TTC549 (cell line): Measurements from ENCODE around the gene LRRC74B.

Experiments used
- FAIRE-seq: peaks from 2 replicates; lab custom pipeline; 2012; peaks lifted over from hg19 to GRCh38; lab: Jason Lieb, UNC

LRRC74B gene

GRCh38 chr22:21014202-21014725 is 31.5 kb upstream of the LRRC74B start:
- FAIRE-seq = peak; percentile 91

DNA sequence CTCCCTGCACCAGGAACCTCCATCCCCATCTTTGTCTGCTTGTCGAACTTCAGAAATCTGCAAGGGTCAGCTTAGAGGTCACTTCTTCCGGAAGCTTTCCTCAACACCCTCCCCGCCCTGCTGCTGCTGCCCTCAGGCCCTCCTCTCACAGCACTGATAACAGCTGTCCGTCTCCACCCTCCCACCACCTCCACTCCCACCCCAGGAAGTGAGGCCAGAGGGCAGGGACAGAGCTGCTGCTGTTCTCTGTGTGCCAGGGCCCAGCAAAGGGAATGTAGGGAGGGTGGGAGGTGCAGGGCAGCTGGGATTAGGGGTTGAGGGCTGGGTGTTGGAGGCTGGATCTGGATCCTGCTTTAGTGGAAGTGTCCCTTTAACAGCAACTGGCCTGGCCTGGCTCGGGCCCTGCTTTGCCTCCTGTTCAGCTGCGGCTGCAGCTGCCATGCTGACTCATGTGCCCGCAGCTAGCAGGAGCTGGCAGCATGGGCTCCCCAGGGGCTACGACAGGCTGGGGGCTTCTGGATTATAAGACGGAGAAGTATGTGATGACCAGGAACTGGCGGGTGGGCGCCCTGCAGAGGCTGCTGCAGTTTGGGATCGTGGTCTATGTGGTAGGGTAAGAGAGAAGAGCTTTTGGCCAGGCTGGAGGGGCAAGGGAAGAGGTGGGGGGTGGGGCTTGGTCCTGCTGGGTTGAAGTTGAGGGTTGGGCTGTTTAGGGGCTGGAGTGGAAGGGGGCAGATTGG is 30.9 kb upstream of the LRRC74B start, which contains the start of gene P2RX6:
TSS of gene P2RX6 (plus strand) at position 440 of the 740 bp plus-strand sequence. CDS start at position 450, 10 bp downstream.
- peak; percentile 74 for FAIRE-seq

- FAIRE-seq = no peak
Observed at GRCh38 chr22:21015466-21016006, 30.2 kb upstream of the LRRC74B start.

- no peak for FAIRE-seq
Observed at GRCh38 chr22:21016644-21017420, 28.9 kb upstream of the LRRC74B start.

GRCh38 chr22:21018314-21018713 is 27.4 kb upstream of the LRRC74B start:
- FAIRE-seq = no peak

- no peak for FAIRE-seq
Observed at GRCh38 chr22:21020802-21021429, 24.8 kb upstream of the LRRC74B start.

- no peak for FAIRE-seq
Observed at GRCh38 chr22:21022507-21022906, 23.2 kb upstream of the LRRC74B start.

GRCh38 chr22:21022955-21023614 is 22.7 kb upstream of the LRRC74B start:
- FAIRE-seq = no peak

DNA sequence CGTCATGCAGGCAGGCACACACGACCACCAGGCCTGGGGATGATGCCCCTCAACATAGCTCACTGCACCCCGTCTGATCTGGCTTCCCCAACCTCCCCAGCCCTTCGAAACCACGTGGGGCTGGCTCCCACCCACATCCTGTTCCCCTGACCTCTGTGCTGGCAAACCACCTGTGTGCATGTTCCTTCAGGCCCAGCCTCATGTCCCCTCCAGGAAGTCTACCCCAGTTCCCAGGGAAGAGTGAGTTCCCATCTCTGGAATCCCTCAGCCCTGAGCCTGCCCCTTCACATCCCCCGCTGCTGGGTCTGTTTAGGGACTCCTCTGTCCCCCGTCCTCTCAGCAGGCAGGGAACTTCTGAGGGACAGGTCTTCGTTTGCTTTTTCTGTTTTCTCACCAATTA is 20.5 kb upstream of the LRRC74B start:
- no peak for FAIRE-seq

DNA sequence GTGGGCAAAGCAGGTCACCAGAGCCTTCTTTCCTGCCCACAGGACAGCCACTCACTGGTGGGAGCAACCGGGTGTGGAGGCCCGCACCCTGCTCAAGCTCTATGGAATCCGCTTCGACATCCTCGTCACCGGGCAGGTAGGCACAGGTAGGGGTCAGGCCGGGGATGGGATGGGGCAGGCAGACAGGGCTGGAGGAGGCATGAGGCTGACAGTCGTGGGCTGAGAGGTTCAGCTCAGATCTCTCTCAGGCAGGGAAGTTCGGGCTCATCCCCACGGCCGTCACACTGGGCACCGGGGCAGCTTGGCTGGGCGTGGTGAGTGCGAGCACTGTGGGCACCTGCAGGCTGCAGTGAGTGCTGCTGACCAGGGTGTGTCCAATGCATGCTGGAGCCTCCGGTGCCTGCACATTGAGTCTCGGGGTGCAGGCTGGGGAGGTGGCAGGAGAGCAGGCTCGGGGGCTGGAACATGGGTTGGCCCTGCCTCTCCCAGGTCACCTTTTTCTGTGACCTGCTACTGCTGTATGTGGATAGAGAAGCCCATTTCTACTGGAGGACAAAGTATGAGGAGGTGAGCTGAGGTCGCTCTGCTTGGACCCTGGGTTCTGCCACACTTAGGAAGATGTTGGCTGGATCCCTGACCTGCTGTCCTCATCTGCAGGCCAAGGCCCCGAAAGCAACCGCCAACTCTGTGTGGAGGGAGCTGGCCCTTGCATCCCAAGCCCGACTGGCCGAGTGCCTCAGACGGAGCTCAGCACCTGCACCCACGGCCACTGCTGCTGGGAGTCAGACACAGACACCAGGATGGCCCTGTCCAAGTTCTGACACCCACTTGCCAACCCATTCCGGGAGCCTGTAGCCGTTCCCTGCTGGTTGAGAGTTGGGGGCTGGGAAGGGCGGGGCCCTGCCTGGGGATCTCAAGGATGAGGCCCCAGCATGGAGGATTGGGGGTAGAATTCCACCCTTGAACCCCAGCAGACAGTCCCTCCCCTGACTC is 19.7 kb upstream of the LRRC74B start:
- no peak for FAIRE-seq

- no peak for FAIRE-seq
Observed at GRCh38 chr22:21026783-21027692, 18.7 kb upstream of the LRRC74B start.

DNA sequence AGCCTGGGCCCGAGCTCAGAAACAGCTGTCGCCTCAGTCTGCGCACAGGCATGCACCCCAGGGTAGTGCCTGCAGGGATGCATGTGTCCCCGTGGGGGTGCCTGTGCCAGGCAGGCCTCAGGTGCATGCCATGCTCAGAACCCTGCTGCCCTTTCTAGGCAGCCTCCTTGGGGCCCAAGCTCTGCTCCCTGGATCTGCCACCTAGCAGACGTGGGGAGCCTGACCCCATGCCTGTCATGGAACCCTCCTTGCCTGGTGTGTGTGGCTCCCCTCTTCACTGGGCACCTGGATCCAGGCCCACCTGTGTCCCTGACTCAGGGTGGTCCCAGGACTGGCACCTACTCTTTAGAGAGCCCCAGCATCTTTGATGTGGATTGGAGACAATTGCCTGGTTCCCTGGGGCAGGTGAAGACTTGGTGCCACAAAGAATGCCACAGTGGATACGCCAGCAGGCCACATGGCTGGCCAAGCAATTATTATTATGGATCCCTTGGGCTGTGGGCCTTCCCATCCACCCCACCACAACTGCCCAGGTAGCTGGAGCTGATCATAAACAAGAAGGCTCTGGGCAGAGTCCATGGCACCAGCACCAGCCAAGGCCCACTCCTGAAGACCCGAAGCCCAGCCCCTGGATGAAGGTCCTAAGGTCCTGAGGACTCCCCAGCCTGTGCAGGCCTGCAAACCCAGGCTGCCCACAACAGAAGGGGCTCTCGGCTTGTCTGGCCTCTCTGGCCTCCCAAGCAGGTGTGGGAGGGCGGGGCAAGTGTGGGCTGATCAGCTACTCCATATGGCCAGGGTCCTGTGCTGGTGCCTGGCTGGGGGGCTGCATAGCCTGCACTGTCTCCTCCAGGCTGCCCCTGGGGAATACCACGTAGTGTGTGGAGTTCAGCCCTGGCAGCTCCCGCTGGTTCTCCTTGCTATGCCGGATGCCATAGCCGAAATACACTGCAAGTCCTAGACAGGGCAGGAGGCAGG is 17.2 kb upstream of the LRRC74B start:
- no peak for FAIRE-seq

DNA sequence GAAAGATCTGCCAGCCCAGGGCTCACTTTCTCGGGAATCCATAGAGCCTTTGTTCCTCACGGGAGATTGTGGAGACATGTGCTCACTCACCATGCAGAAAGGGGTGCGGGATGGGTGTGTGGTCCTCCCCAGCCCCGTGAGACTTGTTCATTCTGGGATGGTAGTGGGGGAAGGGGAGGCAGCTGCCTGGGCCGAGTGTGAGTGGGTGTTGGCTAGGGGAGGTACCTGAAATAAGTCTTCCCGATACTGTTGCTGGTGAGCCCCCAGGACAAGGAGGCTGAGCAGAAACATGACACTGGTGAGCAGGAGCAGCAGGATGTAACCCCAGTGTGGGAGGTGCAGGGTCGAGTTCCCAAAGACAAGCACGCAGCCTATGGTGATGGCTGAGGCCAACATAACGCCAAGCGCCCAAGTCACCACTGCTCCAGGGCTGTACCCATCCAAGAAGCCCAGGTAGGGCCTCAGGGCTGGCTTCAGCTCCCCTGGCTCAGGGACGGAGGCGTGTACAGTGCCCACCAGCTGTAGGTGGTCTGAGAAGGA is 16.2 kb upstream of the LRRC74B start:
- FAIRE-seq = no peak

DNA sequence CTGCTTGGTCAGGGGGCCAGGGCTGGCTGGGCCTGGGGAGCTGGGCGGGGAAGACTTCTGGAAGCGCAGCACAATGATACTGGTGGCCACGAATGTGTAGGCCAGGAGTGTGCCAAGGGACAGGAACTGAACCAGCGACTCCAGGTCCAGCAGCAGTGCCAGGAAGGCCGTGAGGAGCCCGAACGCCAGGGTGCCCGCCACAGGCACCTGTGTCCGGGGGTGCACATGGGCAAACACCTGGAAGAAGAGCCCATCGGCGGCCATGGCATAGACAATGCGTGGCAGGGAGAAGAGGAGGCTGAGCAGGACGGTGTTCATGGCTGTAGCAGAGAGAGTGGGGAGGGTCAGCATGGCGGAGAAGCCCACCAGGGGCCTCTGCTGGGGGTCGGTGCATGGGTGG is 15.7 kb upstream of the LRRC74B start:
- FAIRE-seq = no peak

GRCh38 chr22:21030621-21031544 is 14.9 kb upstream of the LRRC74B start:
- FAIRE-seq = no peak

DNA sequence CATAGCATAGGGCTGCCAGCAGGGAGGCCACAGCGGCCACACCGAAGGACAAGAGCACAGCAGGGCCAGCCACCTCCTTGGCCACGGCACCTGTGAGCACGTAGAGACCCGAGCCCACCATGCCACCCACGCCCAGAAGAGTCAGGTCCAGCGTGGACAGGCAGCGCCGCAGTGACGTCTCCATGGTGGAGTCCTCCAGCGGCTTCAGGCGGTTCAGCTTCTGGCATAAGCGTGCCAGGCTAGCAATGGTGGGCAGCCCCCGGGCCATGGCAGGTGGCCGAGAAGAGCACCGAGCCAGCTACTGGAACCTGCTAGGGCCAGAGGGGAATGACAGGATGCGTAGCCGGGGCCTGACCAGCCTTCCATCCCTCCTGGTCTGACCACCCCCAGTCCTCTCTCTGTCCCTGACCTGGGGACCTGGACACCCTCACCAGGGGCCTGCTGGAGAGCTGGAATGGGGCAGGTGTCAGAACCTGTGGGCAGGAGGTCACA is 14.2 kb upstream of the LRRC74B start:
- no peak for FAIRE-seq
